Fibroblast of lung (primary cell): Measurements from ENCODE around the gene KIAA1217. TPM values are rescaled to one million over a fixed set of nuclear protein-coding genes. Genes with fewer than 3 reads are reported as not detected.

Experiments used
- DNase-seq, 2 donors: peaks; one replicate each; pipeline versions ENCODE4 v3.0.0 to v3.0.0-alpha.2; 2010; ENCODE audit warnings: low read depth in 2 of 2
- H2AFZ ChIP-seq: 2 replicates; pipeline ENCODE4 v1.5.1; 2012; ENCODE audit warnings: low read length, control low read depth, inconsistent platforms
- H3K27ac ChIP-seq: 2 replicates; pipeline ENCODE4 v1.5.1; 2011; ENCODE audit warnings: low read length, control low read depth; ENCODE audit not compliant: insufficient read depth
- H3K27me3 ChIP-seq: 2 replicates; pipeline ENCODE4 v1.5.1; 2011; ENCODE audit warnings: mild to moderate bottlenecking, low read length; ENCODE audit not compliant: control insufficient read depth, insufficient read depth
- H3K36me3 ChIP-seq: 2 replicates; pipeline ENCODE4 v1.5.1; 2011; ENCODE audit warnings: low read length; ENCODE audit not compliant: control insufficient read depth, insufficient read depth
- H3K4me1 ChIP-seq: 2 replicates; pipeline ENCODE4 v1.5.1; 2011; ENCODE audit warnings: low read length; ENCODE audit not compliant: control insufficient read depth, insufficient read depth; ENCODE audit errors: extremely low read depth
- H3K4me2 ChIP-seq: 2 replicates; pipeline ENCODE4 v1.5.1; 2011; ENCODE audit warnings: low read length, control low read depth; ENCODE audit not compliant: insufficient read depth; ENCODE audit errors: extremely low read depth
- H3K4me3 ChIP-seq, 4 experiments: fragments of 200-600 bp in 1 of 4; sonication (generic) in 1 of 4; replicated peaks in 1 of 4; 2 replicates each; pipeline ENCODE4 v1.5.1; 2011 to 2016; ENCODE audit warnings: low read length in 4 of 4, low read depth in 3 of 4, mild to moderate bottlenecking in 3 of 4, control low read depth in 2 of 4, inconsistent platforms in 1 of 4, mixed read lengths in 1 of 4; ENCODE audit not compliant: insufficient read depth in 1 of 4; ENCODE audit errors: control extremely low read depth in 1 of 4
- H3K79me2 ChIP-seq: 2 replicates; pipeline ENCODE4 v1.5.1; 2012; ENCODE audit warnings: mild to moderate bottlenecking, low read length, inconsistent platforms; ENCODE audit not compliant: control insufficient read depth, insufficient read depth
- H3K9ac ChIP-seq: 2 replicates; pipeline ENCODE4 v1.5.1; 2011; ENCODE audit warnings: mild to moderate bottlenecking, low read length, control low read depth; ENCODE audit not compliant: insufficient read depth
- H3K9me3 ChIP-seq: 2 replicates; pipeline ENCODE4 v1.5.1; 2012; ENCODE audit warnings: low read depth, low read length; ENCODE audit not compliant: control insufficient read depth, insufficient read depth
- H4K20me1 ChIP-seq: 2 replicates; pipeline ENCODE4 v1.5.1; 2011; ENCODE audit warnings: low read length; ENCODE audit not compliant: control insufficient read depth, insufficient read depth; ENCODE audit errors: extremely low read depth
- CTCF ChIP-seq, 2 donors: IDR thresholded peaks in 1 of 2; conservative IDR thresholded peaks in 1 of 2; 1 replicate in 1 of 2; 2 replicates in 1 of 2; pipeline ENCODE4 v1.5.1; 2011 to 2012; ENCODE audit warnings: low read length in 2 of 2, control low read depth in 1 of 2, inconsistent platforms in 1 of 2, low read depth in 1 of 2, mild to moderate bottlenecking in 1 of 2
- EZH2 ChIP-seq: IDR thresholded peaks from 2 replicates; pipeline ENCODE4 v1.5.1; 2012; ENCODE audit warnings: low read length, control low read depth, mild to moderate bottlenecking; ENCODE audit errors: missing control alignments
- polyA plus RNA-seq, 2 donors: library from polyadenylated mRNA; depleted of rRNA in 1 of 2; stranded (reverse) in 1 of 2; unstranded in 1 of 2; fragments of >200 nt; gene quantifications; 2 replicates each; pipeline ENCODE4 v1.2.1, GENCODE V29; 2011 to 2012; ENCODE audit warnings: missing spikeins in 1 of 2
- total RNA-seq: library from RNA; depleted of rRNA; stranded (reverse); fragments of >200 nt; gene quantifications from 2 replicates; pipeline ENCODE4 v1.2.1, GENCODE V29; 2014

KIAA1217 gene
- total and polyA plus RNA-seq, 2 donors (not counting 1 experiment from before 2014, with no cell fraction given), result 0.92 to 1.5 TPM

GRCh38 chr10:24341371-24341770 lies 132.4 kb downstream of the KIAA1217 start:
- H3K36me3 ChIP-seq, result no peaks in the 10 kb centered on the region
- no peak overlapping the region for H2AFZ ChIP-seq
- H3K27me3 ChIP-seq, result no peaks in the 10 kb centered on the region
- peak in 1 of 2 donors; percentile 59 for DNase-seq
- TF ChIP-seq EZH2 (no peak), CTCF (conservative IDR thresholded peaks at IDR 0.05 in 1 of 2, IDR thresholded peaks at IDR 0.05 in 1 of 2; ENCODE audit: low read depth in 1 of 2, low read length in 2 of 2) (no peak)
- no peaks in the 10 kb centered on the region for H3K9me3 ChIP-seq
- H3K4me2 ChIP-seq, result no peak overlapping the region
- H3K9ac ChIP-seq, result no peak overlapping the region
- no peak overlapping the region for H3K4me3 ChIP-seq
- no peaks in the 10 kb centered on the region for H3K4me1 ChIP-seq
- H3K79me2 ChIP-seq, result no peaks in the 10 kb centered on the region
- H3K27ac ChIP-seq, result no peak overlapping the region
- no peaks in the 10 kb centered on the region for H4K20me1 ChIP-seq

- Histone ChIP-seq H3K79me2 (no peaks in the 10 kb centered on the region), H3K4me1 (no peaks in the 10 kb centered on the region), H3K9ac (no peak overlapping the region), H3K27ac (no peak overlapping the region), H3K4me2 (no peak overlapping the region), H3K27me3 (no peaks in the 10 kb centered on the region), H2AFZ (no peak overlapping the region), H3K36me3 (no peaks in the 10 kb centered on the region), H3K9me3 (no peaks in the 10 kb centered on the region), H4K20me1 (no peaks in the 10 kb centered on the region), H3K4me3 (no peak overlapping the region)
- no peak for DNase-seq
- TF ChIP-seq EZH2, result no peak
- TF ChIP-seq CTCF (conservative IDR thresholded peaks at IDR 0.05 in 1 of 2, IDR thresholded peaks at IDR 0.05 in 1 of 2; ENCODE audit: low read depth in 1 of 2, low read length in 2 of 2), result no peak
Measured at GRCh38 chr10:24341897-24342296, 133.0 kb downstream of the KIAA1217 start.

- Histone ChIP-seq H3K9me3 (no peaks in the 10 kb centered on the region), H3K27ac (peak overlapping the region; percentile 60), H3K79me2 (no peaks in the 10 kb centered on the region), H3K9ac (no peak overlapping the region), H3K4me3 (no peak overlapping the region), H3K27me3 (no peaks in the 10 kb centered on the region), H3K4me1 (no peaks in the 10 kb centered on the region), H2AFZ (peak overlapping the region; percentile 29), H3K4me2 (peak overlapping the region; percentile 54), H3K36me3 (no peaks in the 10 kb centered on the region), H4K20me1 (no peaks in the 10 kb centered on the region)
- DNase-seq, result peak; percentile 38 to 42
- TF ChIP-seq EZH2 (no peak), CTCF (conservative IDR thresholded peaks at IDR 0.05 in 1 of 2, IDR thresholded peaks at IDR 0.05 in 1 of 2; ENCODE audit: low read depth in 1 of 2, low read length in 2 of 2) (no peak)
Measured at GRCh38 chr10:24343686-24344085, 134.7 kb downstream of the KIAA1217 start.
